GM23338 (cell line): ENCODE measurements around the gene SIK2. TPM values are rescaled to one million over a fixed set of nuclear protein-coding genes. Genes with fewer than 3 reads are reported as not detected.

Source experiments
- ATAC-seq: fragments of 200-7000 bp; cut with Tn5 transposase; 3 replicates; pipeline ENCODE4 v1.9.1; 2020
- DNase-seq: peaks from one replicate; pipeline ENCODE4 v3.0.0-alpha.2; 2015; ENCODE audit warnings: low spot score
- H2AFZ ChIP-seq: fragments of 200-600 bp; sonication (generic); 2 replicates; pipeline ENCODE4 v1.8.0; 2016; ENCODE audit warnings: antibody characterized with exemption, mild to moderate bottlenecking, moderate library complexity
- H3F3A ChIP-seq: fragments of 200-600 bp; sonication (generic); replicated peaks from 2 replicates; pipeline ENCODE4 v1.8.0; 2017; ENCODE audit warnings: antibody characterized with exemption, mixed run types, low read depth
- H3K27ac ChIP-seq: fragments of 200-600 bp; sonication (generic); 2 replicates; pipeline ENCODE4 v1.6.1; 2016; ENCODE audit warnings: low read depth
- H3K27me3 ChIP-seq: fragments of 200-600 bp; sonication (generic); 2 replicates; pipeline ENCODE4 v1.8.0; 2016; ENCODE audit warnings: mild to moderate bottlenecking, mixed run types, moderate library complexity; ENCODE audit not compliant: insufficient read depth
- H3K36me3 ChIP-seq: fragments of 200-600 bp; sonication (generic); 2 replicates; pipeline ENCODE4 v1.8.0; 2016; ENCODE audit warnings: mild to moderate bottlenecking; ENCODE audit not compliant: insufficient read depth
- H3K4me1 ChIP-seq: fragments of 200-600 bp; sonication (generic); 2 replicates; pipeline ENCODE4 v1.8.0; 2016; ENCODE audit warnings: mild to moderate bottlenecking, moderate library complexity; ENCODE audit not compliant: insufficient read depth
- H3K4me2 ChIP-seq: fragments of 200-600 bp; sonication (generic); 2 replicates; pipeline ENCODE4 v1.7.1; 2017; ENCODE audit warnings: mixed run types
- H3K4me3 ChIP-seq: fragments of 200-600 bp; sonication (generic); 2 replicates; pipeline ENCODE4 v1.6.1; 2016; ENCODE audit warnings: mixed run types
- H3K79me2 ChIP-seq: fragments of 200-600 bp; sonication (generic); replicated peaks from 2 replicates; pipeline ENCODE4 v1.8.0; 2017; ENCODE audit warnings: mild to moderate bottlenecking; ENCODE audit not compliant: insufficient read depth
- H3K9me2 ChIP-seq: fragments of 200-600 bp; sonication (generic); 2 replicates; pipeline ENCODE4 v1.8.0; 2017; ENCODE audit not compliant: insufficient read depth
- H4K20me1 ChIP-seq: fragments of 200-600 bp; sonication (generic); replicated peaks from 2 replicates; pipeline ENCODE4 v1.8.0; 2017; ENCODE audit warnings: mild to moderate bottlenecking; ENCODE audit not compliant: insufficient read depth
- H3K27ac Mint-ChIP-seq: 2 replicates; pipeline ENCODE4 v1.8.0; 2020; ENCODE audit warnings: inconsistent platforms, mild to moderate bottlenecking, moderate library complexity, mixed read lengths
- H3K27me3 Mint-ChIP-seq: 3 replicates; pipeline ENCODE4 v1.8.0; 2022; ENCODE audit warnings: low read depth, mild to moderate bottlenecking, moderate library complexity, mixed read lengths, inconsistent platforms; ENCODE audit not compliant: insufficient read depth, poor library complexity
- H3K36me3 Mint-ChIP-seq: 3 replicates; pipeline ENCODE4 v1.8.0; 2021; ENCODE audit warnings: low read depth, mild to moderate bottlenecking, inconsistent platforms, moderate library complexity, mixed read lengths
- H3K4me1 Mint-ChIP-seq: 3 replicates; pipeline ENCODE4 v1.8.0; 2020; ENCODE audit warnings: mild to moderate bottlenecking, inconsistent platforms, mixed read lengths
- H3K4me3 Mint-ChIP-seq: 3 replicates; pipeline ENCODE4 v1.8.0; 2021; ENCODE audit warnings: moderate library complexity, mild to moderate bottlenecking, inconsistent platforms, mixed read lengths
- H3K9me3 Mint-ChIP-seq: 3 replicates; pipeline ENCODE4 v1.8.0; 2020; ENCODE audit warnings: moderate library complexity, mild to moderate bottlenecking, inconsistent platforms, mixed read lengths
- CREB1 ChIP-seq: fragments of 250-450 bp; sonication (Bioruptor Pico); IDR thresholded peaks from 2 replicates; pipeline ENCODE4 v1.5.0; 2020; ENCODE audit warnings: low read depth, mild to moderate bottlenecking, moderate library complexity
- ETS1 ChIP-seq: IDR thresholded peaks from 2 replicates; pipeline ENCODE4 v1.6.1; 2016; ENCODE audit warnings: antibody characterized with exemption
- EZH2 ChIP-seq: fragments of 200-600 bp; sonication (generic); IDR thresholded peaks from one replicate; pipeline ENCODE4 v1.8.0; 2017; ENCODE audit warnings: antibody characterized with exemption, mild to moderate bottlenecking, low read depth; ENCODE audit not compliant: unreplicated experiment
- EZH2phosphoT487 ChIP-seq: fragments of 200-600 bp; sonication (generic); IDR thresholded peaks from one replicate; pipeline ENCODE4 v1.8.1; 2018; ENCODE audit warnings: antibody characterized with exemption; ENCODE audit not compliant: unreplicated experiment
- JUNB ChIP-seq: IDR thresholded peaks from one replicate; pipeline ENCODE4 v1.6.1; 2016; ENCODE audit warnings: antibody characterized with exemption; ENCODE audit not compliant: unreplicated experiment
- NANOG ChIP-seq: IDR thresholded peaks from 2 replicates; pipeline ENCODE4 v1.6.1; 2016; ENCODE audit warnings: antibody characterized with exemption, borderline replicate concordance
- POLR2AphosphoS5 ChIP-seq: IDR thresholded peaks from 2 replicates; pipeline ENCODE4 v1.6.1; 2016; ENCODE audit warnings: antibody characterized with exemption, low read depth
- REST ChIP-seq: IDR thresholded peaks from one replicate; pipeline ENCODE4 v1.6.1; 2018; ENCODE audit warnings: antibody characterized with exemption; ENCODE audit not compliant: unreplicated experiment
- STAT1 ChIP-seq: IDR thresholded peaks from one replicate; pipeline ENCODE4 v1.6.1; 2016; ENCODE audit warnings: antibody characterized with exemption; ENCODE audit not compliant: unreplicated experiment
- ZNF114 ChIP-seq: fragments of 250-450 bp; sonication (Bioruptor Pico); IDR thresholded peaks from 2 replicates; pipeline ENCODE4 v1.5.0; 2020; ENCODE audit warnings: mild to moderate bottlenecking, moderate library complexity
- ZNF331 ChIP-seq: fragments of 250-450 bp; sonication (Bioruptor Pico); IDR thresholded peaks from 2 replicates; pipeline ENCODE4 v1.5.0; 2020; ENCODE audit warnings: low read depth, mild to moderate bottlenecking, moderate library complexity
- polyA plus RNA-seq: library from polyadenylated mRNA; unstranded; fragments of >200 nt; fragmentation: Nextera tagmentation; extraction: Ambion mirVana; gene quantifications from 2 replicates; pipeline ENCODE4 v1.2.1, GENCODE V29; 2016
- total RNA-seq: library from RNA; depleted of rRNA; stranded (reverse); fragments of >200 nt; shearing (Covaris generic); gene quantifications from 2 replicates; pipeline ENCODE4 v1.2.3, GENCODE V29; 2014
- TF ChIP-seq, protein P1 (sequence below), 2 experiments: fragments of 200-600 bp in 1 of 2; sonication (generic) in 1 of 2; conservative IDR thresholded peaks; 2 replicates each; pipeline versions ENCODE4 v1.5.1 to v1.6.1; 2016 to 2017; ENCODE audit warnings: antibody characterized with exemption in 2 of 2, low read depth in 2 of 2, mild to moderate bottlenecking in 2 of 2, moderate library complexity in 1 of 2

The SIK2 gene
- total and polyA plus RNA-seq, 2 experiments from 2014 or later: 2.3 to 6.7 TPM

DNA sequence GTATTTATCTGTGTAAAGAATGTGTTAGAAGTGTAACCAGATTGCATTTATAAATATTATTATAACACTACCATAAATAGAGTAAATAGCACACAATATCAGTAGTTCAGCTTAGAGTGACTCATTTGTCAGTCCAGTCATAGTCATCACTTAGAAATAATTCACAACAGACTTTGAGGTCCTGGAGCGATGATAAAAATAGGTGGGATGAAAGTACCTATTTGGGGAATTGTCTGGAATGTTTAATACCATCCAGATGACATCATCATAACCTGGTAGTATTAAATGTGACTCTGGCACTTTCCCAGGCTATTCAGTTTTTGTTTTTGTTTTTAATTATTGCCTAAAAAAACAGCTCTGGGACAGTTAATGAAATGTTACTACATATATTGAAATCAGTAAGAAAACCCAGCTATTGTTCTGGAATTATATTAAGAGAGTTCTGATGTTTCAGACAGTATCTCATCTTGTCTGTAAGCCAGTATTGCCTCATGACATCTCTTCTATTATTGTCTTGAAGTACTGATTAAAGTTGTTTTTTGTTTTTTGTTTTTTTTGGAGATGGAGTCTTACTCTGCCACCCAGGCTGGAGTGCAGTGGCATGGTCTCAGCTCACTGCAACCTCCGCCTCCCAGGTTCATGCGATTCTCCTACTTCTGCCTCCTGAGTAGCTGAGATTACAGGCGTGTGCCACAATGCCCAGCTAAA lies 74.8 kb downstream of the SIK2 start (continued):
- TF ChIP-seq ZNF114: no peak
- no peak for TF ChIP-seq STAT1

DNA sequence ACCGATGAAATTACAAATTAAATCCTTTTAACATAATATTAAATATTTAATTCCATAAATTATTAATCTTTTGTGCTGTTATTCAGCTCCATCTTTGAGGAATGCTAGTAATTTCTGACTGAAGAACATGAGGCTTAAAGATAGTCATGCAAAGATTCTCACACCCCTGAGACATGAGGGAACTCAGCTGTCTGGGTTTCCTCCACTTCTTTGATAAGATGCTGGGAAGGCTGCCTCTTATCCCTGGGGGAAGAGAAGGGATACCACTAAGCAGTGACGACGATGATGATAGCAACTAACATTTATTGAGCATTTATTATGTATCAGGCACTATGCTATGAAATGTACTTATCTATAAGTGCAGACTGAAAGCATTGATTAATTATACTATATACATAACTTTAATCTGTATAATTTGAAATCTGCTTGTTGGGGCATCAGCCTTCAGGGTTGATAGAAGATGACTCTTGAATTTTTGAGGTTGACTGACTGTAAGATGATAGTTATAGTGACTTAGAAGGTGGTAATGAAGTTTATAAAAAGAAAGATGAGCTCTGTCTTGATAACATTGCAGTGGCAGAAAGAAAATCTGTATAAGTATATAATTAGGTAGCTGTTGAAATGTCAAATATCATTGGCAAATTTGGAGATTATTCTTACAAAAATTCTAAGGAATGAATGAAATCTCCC lies 78.4 kb downstream of the SIK2 start:
- Histone ChIP-seq H4K20me1 (no peaks in the 10 kb centered on the region), H3K4me1 (no peaks in the 10 kb centered on the region), H3K79me2 (no peaks in the 10 kb centered on the region), H3K36me3 (no peaks in the 10 kb centered on the region), H3F3A (no peaks in the 10 kb centered on the region), H2AFZ (no peak overlapping the region), H3K27me3 (no peaks in the 10 kb centered on the region), H3K27ac (no peak overlapping the region), H3K4me3 (no peak overlapping the region), H3K9me2 (no peaks in the 10 kb centered on the region), H3K4me2 (no peak overlapping the region)
- ATAC-seq (no peak), DNase-seq (no peak)
- H3K36me3 Mint-ChIP-seq: no peaks in the 10 kb centered on the region; the same call in 2 of the 3 replicates
- TF ChIP-seq ZNF331 (CRISPR knock-in tag) (no peak), ZNF114 (no peak), NANOG (no peak), CREB1 (CRISPR knock-in tag) (no peak)
- peaks cover 2% of the 10 kb centered on the region for H3K27me3 Mint-ChIP-seq
- H3K4me1 Mint-ChIP-seq: no peaks in the 10 kb centered on the region
- H3K9me3 Mint-ChIP-seq: no peaks in the 10 kb centered on the region
- no peak overlapping the region for H3K27ac Mint-ChIP-seq
- H3K4me3 Mint-ChIP-seq: no peak overlapping the region

DNA sequence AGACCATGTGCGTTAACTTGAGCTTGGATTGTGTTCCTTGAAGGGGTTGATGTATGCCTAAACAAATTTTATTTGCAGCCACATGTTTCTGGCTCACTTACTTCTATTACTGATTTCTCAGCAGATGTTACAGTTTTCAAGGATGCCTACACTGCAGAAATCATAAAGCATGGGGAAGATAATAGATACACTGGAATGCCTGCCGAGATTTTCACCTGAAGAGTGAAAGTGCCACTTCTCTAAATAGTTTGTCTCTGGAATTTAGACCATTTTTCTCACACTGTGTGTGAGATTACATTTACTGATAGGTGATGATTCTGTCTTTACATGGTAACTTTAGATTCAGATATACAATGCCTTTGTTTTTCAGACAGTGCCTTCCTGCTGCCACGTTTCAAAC lies 81.6 kb downstream of the SIK2 start:
- no peaks in the 10 kb centered on the region for H4K20me1 ChIP-seq
- TF ChIP-seq EZH2 (no peak), ZNF114 (no peak), NANOG (no peak), CREB1 (CRISPR knock-in tag) (no peak), JUNB (no peak), ETS1 (no peak), EZH2phosphoT487 (no peak), POLR2AphosphoS5 (no peak), STAT1 (no peak), REST (no peak), ZNF331 (CRISPR knock-in tag) (no peak)
- TF ChIP-seq, protein P1, sequence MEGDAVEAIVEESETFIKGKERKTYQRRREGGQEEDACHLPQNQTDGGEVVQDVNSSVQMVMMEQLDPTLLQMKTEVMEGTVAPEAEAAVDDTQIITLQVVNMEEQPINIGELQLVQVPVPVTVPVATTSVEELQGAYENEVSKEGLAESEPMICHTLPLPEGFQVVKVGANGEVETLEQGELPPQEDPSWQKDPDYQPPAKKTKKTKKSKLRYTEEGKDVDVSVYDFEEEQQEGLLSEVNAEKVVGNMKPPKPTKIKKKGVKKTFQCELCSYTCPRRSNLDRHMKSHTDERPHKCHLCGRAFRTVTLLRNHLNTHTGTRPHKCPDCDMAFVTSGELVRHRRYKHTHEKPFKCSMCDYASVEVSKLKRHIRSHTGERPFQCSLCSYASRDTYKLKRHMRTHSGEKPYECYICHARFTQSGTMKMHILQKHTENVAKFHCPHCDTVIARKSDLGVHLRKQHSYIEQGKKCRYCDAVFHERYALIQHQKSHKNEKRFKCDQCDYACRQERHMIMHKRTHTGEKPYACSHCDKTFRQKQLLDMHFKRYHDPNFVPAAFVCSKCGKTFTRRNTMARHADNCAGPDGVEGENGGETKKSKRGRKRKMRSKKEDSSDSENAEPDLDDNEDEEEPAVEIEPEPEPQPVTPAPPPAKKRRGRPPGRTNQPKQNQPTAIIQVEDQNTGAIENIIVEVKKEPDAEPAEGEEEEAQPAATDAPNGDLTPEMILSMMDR (conservative IDR thresholded peaks at IDR 0.05; ENCODE audit: low read depth in 2 of 2): no peak
- no peaks in the 10 kb centered on the region for H3K36me3 ChIP-seq
- H3K79me2 ChIP-seq: no peaks in the 10 kb centered on the region
- no peak overlapping the region for H3K4me3 Mint-ChIP-seq
- H3F3A ChIP-seq: no peaks in the 10 kb centered on the region
- H3K9me2 ChIP-seq: no peaks in the 10 kb centered on the region
- H3K4me3 ChIP-seq: no peak overlapping the region
- H3K36me3 Mint-ChIP-seq: no peaks in the 10 kb centered on the region
- no peaks in the 10 kb centered on the region for H3K4me1 ChIP-seq
- no peak overlapping the region for H3K4me2 ChIP-seq
- no peaks in the 10 kb centered on the region for H3K27me3 ChIP-seq
- H3K9me3 Mint-ChIP-seq: no peaks in the 10 kb centered on the region
- ATAC-seq (no peak), DNase-seq (no peak)
- no peaks in the 10 kb centered on the region for H3K4me1 Mint-ChIP-seq
- no peak overlapping the region; the same call in 1 of the 2 replicates for H3K27ac Mint-ChIP-seq
- H2AFZ ChIP-seq: no peak overlapping the region
- no peak overlapping the region for H3K27ac ChIP-seq
- peaks cover 2% of the 10 kb centered on the region for H3K27me3 Mint-ChIP-seq
